Left ventricle myocardium inferior (tissue), 1 donor: ENCODE results near the gene PPP2R5E. TPM values are rescaled to one million over a fixed set of nuclear protein-coding genes. Genes with fewer than 3 reads are reported as not detected.

Experiments used
- DNase-seq: peaks from one replicate; pipeline ENCODE4 v3.0.0-alpha.2; 2020
- H3K27ac ChIP-seq: fragments of 200-600 bp; replicated peaks from 2 replicates; pipeline ENCODE4 v1.8.0; 2021
- H3K27me3 ChIP-seq: fragments of 200-600 bp; 2 replicates; pipeline ENCODE4 v1.8.0; 2021; ENCODE audit warnings: low read depth
- H3K36me3 ChIP-seq: fragments of 200-600 bp; 2 replicates; pipeline ENCODE4 v1.8.0; 2021
- H3K4me1 ChIP-seq: fragments of 200-600 bp; 2 replicates; pipeline ENCODE4 v1.8.0; 2021
- H3K4me3 ChIP-seq: fragments of 200-600 bp; 2 replicates; pipeline ENCODE4 v1.8.0; 2021; ENCODE audit warnings: mild to moderate bottlenecking, moderate library complexity
- H3K9me3 ChIP-seq: fragments of 200-600 bp; replicated peaks from 2 replicates; pipeline ENCODE4 v1.8.0; 2021
- intact Hi-C: fragments of 100-400 bp; cut with micrococcal nuclease; formaldehyde crosslinking; loops from one replicate; pipeline ENCODE4 v1.11.0; 2022
- total RNA-seq: library from RNA; stranded (reverse); fragmentation: NEBNext Ultra II Directional; extraction: Animal tissue kit (Norgen Biotek cat#: 25700); gene quantifications from one replicate; pipeline ENCODE4 v1.2.1, GENCODE V29; 2021
- TF ChIP-seq, protein P1 (sequence below): fragments of 200-600 bp; IDR thresholded peaks from 2 replicates; pipeline ENCODE4 v1.8.0; 2021; ENCODE audit warnings: antibody characterized with exemption, mild to moderate bottlenecking, borderline replicate concordance
- donor health status: DM: no; HTN: yes; CAD: no; lungs with severe emphysema.

PPP2R5E gene
- total RNA-seq, 1 donor from 2014 or later = 34.5 TPM

DNA sequence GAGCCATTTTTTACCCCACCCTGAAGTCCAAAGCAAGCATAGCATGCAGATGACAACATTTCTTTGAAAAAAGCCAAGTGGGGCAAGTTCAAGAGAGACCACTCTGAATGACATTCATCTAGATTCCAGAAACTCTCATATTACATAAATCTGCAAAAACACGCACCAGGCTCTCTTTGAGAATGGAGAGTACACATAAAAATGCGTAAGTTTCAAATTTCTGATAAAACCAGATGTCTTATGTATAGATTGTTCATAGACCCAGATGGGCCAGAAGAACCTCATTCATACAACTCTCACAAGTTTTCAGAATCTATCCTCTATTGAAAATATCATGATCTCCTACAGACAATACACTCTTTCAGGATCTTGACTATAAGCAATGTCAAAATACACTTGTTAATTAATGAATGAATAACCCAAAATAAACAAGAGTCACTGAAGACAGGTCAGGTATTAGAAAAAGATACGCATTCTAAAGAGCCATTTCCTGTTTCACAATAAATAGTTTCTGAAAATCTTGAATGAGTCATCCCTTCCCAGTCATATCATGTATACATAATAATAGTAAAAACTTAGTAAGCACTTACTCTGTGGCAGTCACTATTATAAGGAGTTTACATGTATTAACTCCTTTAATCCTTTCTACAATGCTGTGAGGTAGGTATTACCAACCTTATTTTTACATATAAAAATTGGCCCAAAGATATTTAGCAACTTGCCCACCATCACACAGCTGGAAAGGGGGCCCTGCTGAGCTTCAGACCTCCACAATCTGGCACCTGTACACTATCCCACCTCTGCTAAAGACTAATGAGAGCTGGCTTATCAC, 72.0 kb downstream of the PPP2R5E start:
- no peak overlapping the region for H3K27ac ChIP-seq
- intact Hi-C loops = no loop called here
- no peaks in the 10 kb centered on the region for H3K36me3 ChIP-seq
- DNase-seq = no peak
- no peaks in the 10 kb centered on the region for H3K9me3 ChIP-seq
- no peaks in the 10 kb centered on the region for H3K27me3 ChIP-seq
- TF ChIP-seq, protein P1, sequence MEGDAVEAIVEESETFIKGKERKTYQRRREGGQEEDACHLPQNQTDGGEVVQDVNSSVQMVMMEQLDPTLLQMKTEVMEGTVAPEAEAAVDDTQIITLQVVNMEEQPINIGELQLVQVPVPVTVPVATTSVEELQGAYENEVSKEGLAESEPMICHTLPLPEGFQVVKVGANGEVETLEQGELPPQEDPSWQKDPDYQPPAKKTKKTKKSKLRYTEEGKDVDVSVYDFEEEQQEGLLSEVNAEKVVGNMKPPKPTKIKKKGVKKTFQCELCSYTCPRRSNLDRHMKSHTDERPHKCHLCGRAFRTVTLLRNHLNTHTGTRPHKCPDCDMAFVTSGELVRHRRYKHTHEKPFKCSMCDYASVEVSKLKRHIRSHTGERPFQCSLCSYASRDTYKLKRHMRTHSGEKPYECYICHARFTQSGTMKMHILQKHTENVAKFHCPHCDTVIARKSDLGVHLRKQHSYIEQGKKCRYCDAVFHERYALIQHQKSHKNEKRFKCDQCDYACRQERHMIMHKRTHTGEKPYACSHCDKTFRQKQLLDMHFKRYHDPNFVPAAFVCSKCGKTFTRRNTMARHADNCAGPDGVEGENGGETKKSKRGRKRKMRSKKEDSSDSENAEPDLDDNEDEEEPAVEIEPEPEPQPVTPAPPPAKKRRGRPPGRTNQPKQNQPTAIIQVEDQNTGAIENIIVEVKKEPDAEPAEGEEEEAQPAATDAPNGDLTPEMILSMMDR = no peak
- no peak overlapping the region for H3K4me3 ChIP-seq
- H3K4me1 ChIP-seq = peaks cover 80% of the 10 kb centered on the region

DNA sequence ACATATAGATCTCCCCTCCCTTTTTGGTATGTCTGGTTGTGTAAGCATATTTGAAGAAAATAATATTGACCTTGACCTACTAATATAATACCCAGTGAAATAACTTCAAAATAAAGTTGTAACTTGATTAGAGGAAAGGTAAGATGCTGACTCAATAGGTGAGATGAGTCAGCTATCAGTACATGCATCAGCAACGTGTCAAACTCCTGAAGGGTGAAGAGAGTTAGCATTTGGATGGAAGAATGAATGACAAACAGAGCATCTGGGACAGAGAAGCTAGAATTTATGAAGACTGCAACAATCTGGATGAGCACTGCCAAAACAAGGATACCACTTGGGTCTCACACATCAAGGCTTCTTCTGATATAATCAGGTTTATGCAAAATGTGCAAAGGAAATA, 74.9 kb downstream of the PPP2R5E start:
- DNase-seq = no peak
- Histone ChIP-seq H3K9me3 (no peaks in the 10 kb centered on the region), H3K4me3 (no peak overlapping the region), H3K36me3 (no peaks in the 10 kb centered on the region), H3K27me3 (no peaks in the 10 kb centered on the region), H3K27ac (no peak overlapping the region), H3K4me1 (peaks cover 63% of the 10 kb centered on the region)
- TF ChIP-seq, protein P1 = no peak
- intact Hi-C loops = no loop called here

DNA sequence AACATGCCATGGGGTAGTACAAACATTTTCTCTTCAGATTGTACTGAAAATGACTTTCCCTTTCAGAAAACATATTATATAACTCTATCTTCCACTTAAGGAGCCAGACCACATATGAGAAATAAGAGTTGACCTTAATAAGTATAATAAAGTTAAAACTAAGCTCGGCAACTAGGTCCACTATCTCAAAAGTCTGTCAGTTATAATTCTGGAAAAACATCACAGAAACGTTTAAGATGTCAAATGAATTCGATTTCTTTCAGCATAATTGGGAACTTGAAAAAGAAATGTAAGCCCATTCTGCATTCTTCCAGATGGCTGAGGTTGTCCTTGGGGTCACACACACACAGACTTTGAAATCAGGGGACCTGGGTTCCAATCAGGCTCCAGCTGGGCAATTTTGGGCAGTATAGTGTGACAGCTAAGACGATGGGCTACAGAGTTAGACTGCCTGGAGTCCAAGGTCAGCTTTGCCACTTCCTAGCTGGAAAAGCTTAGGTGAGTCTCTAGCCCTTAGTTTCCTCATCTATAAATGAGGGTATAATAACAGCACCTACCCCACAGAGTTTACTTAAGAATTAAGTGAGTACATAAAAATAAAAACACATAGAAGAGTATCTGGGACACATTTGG, 75.6 kb downstream of the PPP2R5E start:
- peaks cover 55% of the 10 kb centered on the region for H3K4me1 ChIP-seq
- intact Hi-C loops = no loop called here
- DNase-seq = no peak

DNA sequence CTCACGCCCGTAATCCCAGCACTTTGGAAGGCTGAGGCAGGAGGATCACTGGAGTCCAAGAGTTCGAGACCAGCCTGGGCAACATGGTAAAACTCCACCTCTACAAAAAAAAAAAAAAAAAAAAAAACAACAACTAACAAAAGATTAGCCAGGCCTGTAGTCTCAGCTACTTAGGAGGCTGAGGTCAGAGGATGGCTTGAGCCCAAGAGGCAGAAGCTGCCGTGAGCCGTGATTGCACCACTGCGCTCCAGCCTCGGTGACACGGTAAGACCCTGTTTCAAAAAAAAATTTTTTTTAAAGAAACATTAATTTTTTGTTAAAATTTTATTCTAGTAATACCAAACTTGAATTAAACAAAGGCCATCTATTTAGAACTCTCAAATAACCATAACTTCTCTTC, 77.8 kb downstream of the PPP2R5E start:
- DNase-seq = no peak
- Histone ChIP-seq H3K27ac (no peak overlapping the region), H3K36me3 (no peaks in the 10 kb centered on the region), H3K4me1 (peaks cover 43% of the 10 kb centered on the region), H3K27me3 (no peaks in the 10 kb centered on the region), H3K4me3 (no peak overlapping the region), H3K9me3 (no peaks in the 10 kb centered on the region)
- TF ChIP-seq, protein P1 = no peak
- intact Hi-C loops = no loop called here

More for the DNA sequence above, 75.6 kb downstream of the PPP2R5E start:
- no peaks in the 10 kb centered on the region for H3K27me3 ChIP-seq
- H3K27ac ChIP-seq = no peak overlapping the region
- TF ChIP-seq, protein P1 = no peak
- no peaks in the 10 kb centered on the region for H3K9me3 ChIP-seq
- H3K4me3 ChIP-seq = no peak overlapping the region
- no peaks in the 10 kb centered on the region for H3K36me3 ChIP-seq

DNA sequence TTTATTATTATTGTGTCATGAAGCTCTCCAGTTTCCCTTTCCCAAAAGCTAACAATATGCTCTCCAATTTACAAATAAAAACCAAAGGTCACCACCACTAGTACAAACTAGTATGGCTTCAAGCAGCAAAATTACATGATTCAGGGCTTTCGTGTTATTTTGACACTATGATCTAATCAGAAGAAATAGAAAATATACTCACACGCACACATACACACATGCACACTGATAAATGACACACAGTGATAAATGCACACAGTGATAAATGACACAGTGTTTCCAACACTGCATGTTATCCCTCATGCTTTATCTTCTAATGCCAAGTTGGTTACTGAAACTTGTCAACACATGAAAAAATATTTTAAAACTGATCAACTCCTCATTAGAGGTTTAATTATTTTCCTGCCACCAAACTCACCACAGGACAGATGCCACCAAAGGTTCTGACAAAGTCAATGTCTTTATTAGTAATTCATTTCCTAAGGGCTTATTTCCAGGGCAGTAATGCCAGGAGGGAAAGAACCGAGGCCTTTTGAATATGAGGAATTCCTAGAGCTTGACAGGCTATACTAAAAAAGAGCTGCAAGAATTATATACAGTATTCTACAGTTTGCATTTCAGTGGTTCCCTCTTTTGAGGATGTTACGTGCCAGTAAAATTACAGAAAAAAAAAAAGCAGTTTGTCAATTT, 82.4 kb downstream of the PPP2R5E start:
- intact Hi-C loops = no loop called here
- no peak for DNase-seq
- Histone ChIP-seq H3K27me3 (no peaks in the 10 kb centered on the region), H3K27ac (no peak overlapping the region), H3K9me3 (no peaks in the 10 kb centered on the region), H3K4me1 (peaks cover 20% of the 10 kb centered on the region), H3K4me3 (no peak overlapping the region), H3K36me3 (no peaks in the 10 kb centered on the region)
- TF ChIP-seq, protein P1 = no peak
